ENCODE results near the gene CFAP99.

The CFAP99 gene

DNA sequence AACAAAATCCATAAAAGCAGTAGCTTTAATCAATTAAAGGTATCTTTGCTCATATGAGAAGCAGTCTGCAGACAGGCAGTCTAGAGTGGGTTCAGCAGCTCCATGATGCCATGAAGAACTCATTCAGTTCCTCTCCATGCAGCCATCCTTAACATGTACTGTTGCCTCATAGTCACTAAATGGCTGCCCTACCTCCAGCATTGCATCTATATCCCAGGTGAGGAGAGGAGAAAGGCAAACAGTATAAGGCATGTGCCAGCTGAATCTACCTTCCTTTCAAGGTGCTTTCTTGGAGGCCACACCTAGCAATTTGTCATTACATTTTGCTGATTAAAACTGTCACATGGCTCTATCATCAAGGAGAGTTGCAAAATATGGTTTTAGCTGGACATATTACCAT lies 13.2 kb downstream of the CFAP99 start:
- no peak for TF ChIP-seq CTCF (conservative IDR thresholded peaks at IDR 0.05; ENCODE audit: low read depth, low read length)

GRCh38 chr4:2432991-2433530 lies 14.3 kb downstream of the CFAP99 start:
- no peaks in the 10 kb centered on the region for H3K27me3 ChIP-seq (ENCODE audit: insufficient read depth, low read depth)
- no peak overlapping the region for H3K9ac ChIP-seq
- no peak overlapping the region for H3K4me2 ChIP-seq
- TF ChIP-seq CTCF (conservative IDR thresholded peaks at IDR 0.05; ENCODE audit: low read depth, low read length), result no peak
- H3K36me3 ChIP-seq (ENCODE audit: insufficient read depth), result no peaks in the 10 kb centered on the region
- H3K79me2 ChIP-seq (ENCODE audit: insufficient read depth, low read depth), result no peaks in the 10 kb centered on the region
- no peak overlapping the region for H2AFZ ChIP-seq (ENCODE audit: low read depth)
- no peaks in the 10 kb centered on the region for H4K20me1 ChIP-seq (ENCODE audit: insufficient read depth)
- no peaks in the 10 kb centered on the region for H3K4me1 ChIP-seq (ENCODE audit: low read depth, poor library complexity, severe bottlenecking)
- no peak overlapping the region for H3K27ac ChIP-seq
- H3K4me3 ChIP-seq (IDR thresholded peaks at IDR 0.05; ENCODE audit: insufficient read depth, low read depth, low read length), result no peak overlapping the region

More for the DNA sequence above, 13.2 kb downstream of the CFAP99 start:
- Histone ChIP-seq H3K4me3 (IDR thresholded peaks at IDR 0.05; ENCODE audit: insufficient read depth, low read depth, low read length) (no peak overlapping the region), H4K20me1 (ENCODE audit: insufficient read depth) (no peaks in the 10 kb centered on the region), H2AFZ (ENCODE audit: low read depth) (no peak overlapping the region), H3K27me3 (ENCODE audit: insufficient read depth, low read depth) (no peaks in the 10 kb centered on the region), H3K9ac (no peak overlapping the region), H3K79me2 (ENCODE audit: insufficient read depth, low read depth) (no peaks in the 10 kb centered on the region), H3K4me2 (no peak overlapping the region), H3K4me1 (ENCODE audit: low read depth, poor library complexity, severe bottlenecking) (no peaks in the 10 kb centered on the region), H3K27ac (no peak overlapping the region), H3K36me3 (ENCODE audit: insufficient read depth) (no peaks in the 10 kb centered on the region)

- Histone ChIP-seq H3K27ac (no peak overlapping the region), H3K4me3 (IDR thresholded peaks at IDR 0.05; ENCODE audit: insufficient read depth, low read depth, low read length) (no peak overlapping the region), H3K36me3 (ENCODE audit: insufficient read depth) (no peaks in the 10 kb centered on the region), H3K4me2 (no peak overlapping the region), H4K20me1 (ENCODE audit: insufficient read depth) (no peaks in the 10 kb centered on the region), H3K79me2 (ENCODE audit: insufficient read depth, low read depth) (no peaks in the 10 kb centered on the region), H2AFZ (ENCODE audit: low read depth) (no peak overlapping the region), H3K27me3 (ENCODE audit: insufficient read depth, low read depth) (no peaks in the 10 kb centered on the region), H3K4me1 (ENCODE audit: low read depth, poor library complexity, severe bottlenecking) (no peaks in the 10 kb centered on the region), H3K9ac (no peak overlapping the region)
- no peak for TF ChIP-seq CTCF (conservative IDR thresholded peaks at IDR 0.05; ENCODE audit: low read depth, low read length)
Observed at GRCh38 chr4:2433609-2434350, 15.0 kb downstream of the CFAP99 start.

DNA sequence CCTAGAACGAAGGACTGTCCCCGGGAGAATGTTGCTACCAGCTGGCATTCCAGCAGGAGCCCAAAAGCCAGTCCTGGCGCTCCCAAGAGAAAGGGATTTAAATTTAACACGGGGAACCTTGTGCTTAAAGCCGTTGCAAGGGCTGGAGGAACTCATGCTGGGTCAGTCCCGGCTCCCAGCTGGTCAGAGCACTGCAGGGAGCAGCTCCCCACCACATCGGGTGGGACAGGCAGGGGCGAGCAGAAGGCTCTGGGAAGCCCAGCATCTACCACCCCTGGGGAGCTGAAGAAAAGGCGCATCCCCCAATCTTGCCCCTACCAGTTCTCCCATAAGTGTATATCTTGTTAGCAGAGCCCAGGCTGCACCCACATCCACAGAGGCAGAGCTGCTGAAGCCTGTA lies 15.7 kb downstream of the CFAP99 start:
- no peak overlapping the region for H3K4me2 ChIP-seq
- H3K36me3 ChIP-seq (ENCODE audit: insufficient read depth), result no peaks in the 10 kb centered on the region
- no peak for TF ChIP-seq CTCF (conservative IDR thresholded peaks at IDR 0.05; ENCODE audit: low read depth, low read length)
- no peak overlapping the region for H3K27ac ChIP-seq
- H4K20me1 ChIP-seq (ENCODE audit: insufficient read depth), result no peaks in the 10 kb centered on the region
- no peaks in the 10 kb centered on the region for H3K4me1 ChIP-seq (ENCODE audit: low read depth, poor library complexity, severe bottlenecking)
- no peak overlapping the region for H2AFZ ChIP-seq (ENCODE audit: low read depth)
- H3K9ac ChIP-seq, result no peak overlapping the region
- H3K27me3 ChIP-seq (ENCODE audit: insufficient read depth, low read depth), result no peaks in the 10 kb centered on the region
- H3K79me2 ChIP-seq (ENCODE audit: insufficient read depth, low read depth), result no peaks in the 10 kb centered on the region
- H3K4me3 ChIP-seq (IDR thresholded peaks at IDR 0.05; ENCODE audit: insufficient read depth, low read depth, low read length), result no peak overlapping the region
